ENCODE results near the gene BRSK1.

The BRSK1 gene

DNA sequence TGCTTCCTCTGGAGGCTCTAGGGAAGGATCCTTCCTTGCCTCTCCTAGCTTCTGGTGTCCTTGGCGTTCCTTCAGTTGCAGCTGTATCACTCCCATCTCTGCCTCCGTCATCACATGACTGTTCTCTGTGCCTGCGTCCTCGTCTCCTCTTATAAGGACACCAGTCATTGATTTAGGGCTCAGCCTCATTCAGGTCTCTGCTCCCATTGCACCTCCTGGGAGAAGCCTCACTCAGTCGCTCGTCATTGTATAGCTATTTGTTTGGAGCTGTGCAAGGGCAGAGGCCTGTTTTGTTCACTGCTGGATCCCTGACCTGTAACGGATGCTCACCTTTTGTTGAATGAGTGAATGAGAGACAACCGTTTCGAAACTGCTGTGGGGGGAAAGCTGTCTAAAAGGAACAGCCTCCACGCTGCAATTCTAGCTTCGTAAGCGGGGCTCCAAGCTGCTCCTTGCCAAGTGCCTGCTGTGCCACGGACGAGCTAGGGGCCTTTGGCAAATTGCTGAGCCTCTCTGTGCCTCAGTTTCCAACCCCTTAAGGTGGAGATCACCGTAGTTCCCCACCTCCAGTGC, 17.2 kb downstream of the BRSK1 start:
- TF ChIP-seq CTCF (IDR thresholded peaks at IDR 0.05; ENCODE audit: control extremely low read depth, extremely low read depth, low read depth, missing control alignments), result no peak
- DNase-seq (ENCODE audit: extremely low spot score), result no peak
- ChIA-PET POLR2A (interaction anchor here (0.6 to 1.0 kb wide), 2 partner anchors 21 to 41 kb away, joined by 3 to 14 read pairs; partner anchors contain the start of gene HSPBP1), CTCF (interaction anchor here (0.6 to 3.8 kb wide), 41 partner anchors 9 to 822 kb away, joined by 3 to 80 read pairs (median 4); partner anchors contain the start of genes BRSK1, HSPBP1, KMT5C and NAT14)

- POLR2A ChIA-PET, result interaction anchor here (0.5 to 1.0 kb wide), 2 partner anchors 21 to 104 kb away, joined by 3 to 5 read pairs; partner anchors contain the start of gene HSPBP1
- CTCF ChIA-PET, result interaction anchor here (0.6 to 3.8 kb wide), 47 partner anchors 10 to 823 kb away, joined by 3 to 80 read pairs (median 4); partner anchors contain the start of genes BRSK1, HSPBP1, KMT5C and NAT14
- peak; percentile 92 for TF ChIP-seq CTCF (IDR thresholded peaks at IDR 0.05; ENCODE audit: control extremely low read depth, extremely low read depth, low read depth, missing control alignments)
- DNase-seq (ENCODE audit: extremely low spot score), result peak; percentile 97
Measured at GRCh38 chr19:55301459-55302317, 17.9 kb downstream of the BRSK1 start.

- ChIA-PET POLR2A (no interaction called here), CTCF (interaction anchor here (0.8 to 3.8 kb wide), 22 partner anchors 10 to 166 kb away, joined by 3 to 80 read pairs (median 5); partner anchors contain the start of genes BRSK1, KMT5C, TMEM150B and TMEM238)
- no peak for TF ChIP-seq CTCF (IDR thresholded peaks at IDR 0.05; ENCODE audit: control extremely low read depth, extremely low read depth, low read depth, missing control alignments)
Measured at GRCh38 chr19:55302318-55302703, 18.5 kb downstream of the BRSK1 start.

GRCh38 chr19:55303477-55303876, 19.7 kb downstream of the BRSK1 start:
- no peak for TF ChIP-seq CTCF (IDR thresholded peaks at IDR 0.05; ENCODE audit: control extremely low read depth, extremely low read depth, low read depth, missing control alignments)
- CTCF ChIA-PET, result interaction anchor here (1.3 to 3.8 kb wide), 7 partner anchors 9 to 167 kb away, joined by 3 to 80 read pairs (median 23); partner anchors contain the start of genes KMT5C and TMEM238
- DNase-seq (ENCODE audit: extremely low spot score), result no peak
- POLR2A ChIA-PET, result no interaction called here

More at GRCh38 chr19:55302318-55302703, 18.5 kb downstream of the BRSK1 start:
- DNase-seq (ENCODE audit: extremely low spot score), result no peak

DNA sequence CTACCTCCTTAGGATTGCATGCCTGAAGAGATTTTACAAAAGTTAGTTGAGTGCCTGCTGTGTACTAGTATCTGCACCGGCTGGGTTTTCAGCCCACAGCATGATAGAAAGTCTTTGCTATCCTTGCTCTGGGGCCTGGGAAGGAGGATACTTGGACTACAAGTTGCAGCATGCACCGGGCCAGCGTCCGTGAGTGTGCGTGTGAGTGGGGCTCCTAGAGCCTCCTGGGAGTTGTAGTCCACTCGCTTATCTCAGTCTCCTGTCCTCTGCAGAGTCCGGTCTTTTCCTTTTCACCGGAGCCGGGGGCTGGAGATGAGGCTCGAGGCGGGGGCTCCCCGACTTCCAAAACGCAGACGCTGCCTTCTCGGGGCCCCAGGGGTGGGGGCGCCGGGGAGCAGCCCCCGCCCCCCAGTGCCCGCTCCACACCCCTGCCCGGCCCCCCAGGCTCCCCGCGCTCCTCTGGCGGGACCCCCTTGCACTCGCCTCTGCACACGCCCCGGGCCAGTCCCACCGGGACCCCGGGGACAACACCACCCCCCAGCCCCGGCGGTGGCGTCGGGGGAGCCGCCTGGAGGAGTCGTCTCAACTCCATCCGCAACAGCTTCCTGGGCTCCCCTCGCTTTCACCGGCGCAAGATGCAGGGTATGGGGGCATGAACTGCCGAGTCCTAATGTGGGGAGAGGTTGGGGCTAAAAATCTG, 20.6 kb downstream of the BRSK1 start:
- no peak for TF ChIP-seq CTCF (IDR thresholded peaks at IDR 0.05; ENCODE audit: control extremely low read depth, extremely low read depth, low read depth, missing control alignments)
- POLR2A ChIA-PET, result no interaction called here
- CTCF ChIA-PET, result interaction anchor here (3.5 kb wide), 1 partner anchor 79 kb away, joined by 19 read pairs; the partner anchor contains the start of gene TMEM238
- peak; percentile 54 for DNase-seq (ENCODE audit: extremely low spot score)

GRCh38 chr19:55304980-55305379, 21.2 kb downstream of the BRSK1 start:
- no peak for TF ChIP-seq CTCF (IDR thresholded peaks at IDR 0.05; ENCODE audit: control extremely low read depth, extremely low read depth, low read depth, missing control alignments)
- no peak for DNase-seq (ENCODE audit: extremely low spot score)
- POLR2A ChIA-PET, result no interaction called here
- CTCF ChIA-PET, result no interaction called here

All from GM10248 (cell line).